ENCODE measurements around the gene MIB1.

- no peak for TF ChIP-seq POLR2A (IDR thresholded peaks at IDR 0.05)
- TF ChIP-seq CTCF (IDR thresholded peaks at IDR 0.05), result no peak
- TF ChIP-seq POLR2AphosphoS5 (IDR thresholded peaks at IDR 0.05; ENCODE audit: insufficient read depth in 1 of 2, low read depth in 1 of 2), result no peak
Measured at GRCh38 chr18:21865043-21865442, 124.5 kb downstream of the MIB1 start.

All from vagina (tissue), 2 donors.